GM12878 (cell line): ENCODE results near the gene KIFC3. TPM values are rescaled to one million over a fixed set of nuclear protein-coding genes. Genes with fewer than 3 reads are reported as not detected.

Experiments used
- ATAC-seq: fragments of 200-7000 bp; cut with Tn5 transposase; 3 replicates; pipeline ENCODE4 v1.9.1; 2020; ENCODE audit warnings: mild to moderate bottlenecking, moderate library complexity
- BruUV-seq: library from RNA; stranded (reverse); fragments of 400-500 nt; replicated peaks from 2 replicates; lab custom pipeline; 2021; lab: Mats Ljungman, UMichigan
- CTCF ChIA-PET: fragments of 300-600 bp; sonication (Branson Sonifier 250); formaldehyde crosslinking; extraction: SDS; loops from one replicate; lab custom pipeline; 2021; ENCODE audit warnings: inconsistent platforms; lab: Yijun Ruan, JAX
- POLR2A ChIA-PET: fragments of 350-600 bp; formaldehyde crosslinking; extraction: SDS; loops from one replicate; lab custom pipeline; 2021; ENCODE audit warnings: inconsistent platforms; lab: Charles Lee
- RAD21 ChIA-PET: fragments of 300-600 bp; sonication (Branson Sonifier 250); formaldehyde crosslinking; loops from one replicate; lab custom pipeline; 2023; ENCODE audit warnings: antibody characterized with exemption; ENCODE audit not compliant: unreplicated experiment; lab: Charles Lee
- SMC1A ChIA-PET: fragments of 300-600 bp; sonication (Branson Sonifier 250); formaldehyde crosslinking; loops from one replicate; lab custom pipeline; 2023; ENCODE audit not compliant: unreplicated experiment, uncharacterized antibody; lab: Charles Lee
- DNase-seq: peaks from one replicate; pipeline ENCODE4 v3.0.0-alpha.2; 2011; ENCODE audit warnings: low read depth, low spot score
- FAIRE-seq: peaks from 3 replicates; lab custom pipeline; 2011; peaks lifted over from hg19 to GRCh38; lab: Jason Lieb, UNC
- H2AFZ ChIP-seq: 2 replicates; pipeline ENCODE4 v1.6.0; 2011; ENCODE audit warnings: low read depth, low read length, control low read depth; ENCODE audit not compliant: control insufficient read depth
- H3K27ac ChIP-seq: 2 replicates; pipeline ENCODE4 v1.5.1; 2011; ENCODE audit warnings: control low read depth; ENCODE audit not compliant: control insufficient read depth, insufficient read depth
- H3K27me3 ChIP-seq, 2 experiments: replicated peaks in 1 of 2; 2 replicates each; pipeline versions ENCODE4 v1.6.0 to v1.6.1; 2011; ENCODE audit warnings: low read length in 1 of 2; ENCODE audit not compliant: control insufficient read depth in 2 of 2, insufficient read depth in 2 of 2
- H3K36me3 ChIP-seq, 2 experiments: 2 replicates each; pipeline ENCODE4 v1.5.1; 2011; ENCODE audit warnings: low read length in 1 of 2; ENCODE audit not compliant: control insufficient read depth in 2 of 2, insufficient read depth in 2 of 2
- H3K4me1 ChIP-seq: 2 replicates; pipeline ENCODE4 v1.6.1; 2011; ENCODE audit warnings: mild to moderate bottlenecking, low read length, moderate library complexity, mixed read lengths; ENCODE audit not compliant: control insufficient read depth, insufficient read depth
- H3K4me2 ChIP-seq: 2 replicates; pipeline ENCODE4 v1.6.0; 2011; ENCODE audit warnings: control low read depth; ENCODE audit not compliant: control insufficient read depth, insufficient read depth
- H3K4me3 ChIP-seq: fragments of 200-600 bp; sonication (generic); 2 replicates; pipeline ENCODE4 v1.5.1; 2016
- H3K79me2 ChIP-seq: 2 replicates; pipeline ENCODE4 v1.6.0; 2011; ENCODE audit warnings: low read length; ENCODE audit not compliant: control insufficient read depth, insufficient read depth
- H3K9ac ChIP-seq: 2 replicates; pipeline ENCODE4 v1.8.0; 2011; ENCODE audit warnings: low read length, control low read depth, mixed read lengths; ENCODE audit not compliant: control insufficient read depth, insufficient read depth
- H3K9me3 ChIP-seq: replicated peaks from 3 replicates; pipeline ENCODE4 v1.5.1; 2011; ENCODE audit warnings: mild to moderate bottlenecking, low read length; ENCODE audit not compliant: control insufficient read depth, insufficient read depth
- H4K20me1 ChIP-seq: 2 replicates; pipeline ENCODE4 v1.6.0; 2011; ENCODE audit not compliant: control insufficient read depth, insufficient read depth
- ASH2L ChIP-seq: fragments of 300-600, 200-600 bp; sonication (generic); IDR thresholded peaks from 2 replicates; pipeline ENCODE4 v1.6.1; 2017; ENCODE audit warnings: low read depth, mild to moderate bottlenecking, borderline replicate concordance
- BACH1 ChIP-seq: fragments of 450-650 bp; IDR thresholded peaks from 2 replicates; pipeline ENCODE4 v1.6.1; 2017; ENCODE audit warnings: mild to moderate bottlenecking, borderline replicate concordance
- CEBPZ ChIP-seq: fragments of 150-350 bp; IDR thresholded peaks from 2 replicates; pipeline ENCODE4 v1.6.1; 2016; ENCODE audit warnings: low read depth, low read length
- ELK1 ChIP-seq: IDR thresholded peaks from 2 replicates; pipeline ENCODE4 v1.6.1; 2012; ENCODE audit warnings: low read depth, low read length, improper control_type of control experiment
- FOS ChIP-seq: IDR thresholded peaks from 3 replicates; pipeline ENCODE4 v1.6.1; 2011; ENCODE audit warnings: borderline replicate concordance; ENCODE audit not compliant: insufficient read length; ENCODE audit errors: extremely low read depth
- HDAC6 ChIP-seq: fragments of 200-600 bp; sonication (generic); IDR thresholded peaks from one replicate; pipeline ENCODE4 v1.8.0; 2017; ENCODE audit warnings: antibody characterized with exemption; ENCODE audit not compliant: unreplicated experiment
- RFX5 ChIP-seq: IDR thresholded peaks from 2 replicates; pipeline ENCODE4 v1.6.1; 2011; ENCODE audit warnings: low read depth, low read length, improper control_type of control experiment
- SMARCA5 ChIP-seq: fragments of 450-650 bp; IDR thresholded peaks from 2 replicates; pipeline ENCODE4 v1.6.1; 2017; ENCODE audit warnings: mild to moderate bottlenecking
- WGBS: methylation state at CpG from one replicate; pipeline ENCODE4 v1.1.6; 2016; ENCODE audit warnings: low lambda C conversion rate; ENCODE audit not compliant: insufficient replicate concordance, insufficient coverage; ENCODE audit errors: missing lambda C conversion rate; 5-methylcytosine and 5-hydroxymethylcytosine counted together
- in situ Hi-C: fragments of 300-500 bp; cut with MboI; formaldehyde crosslinking; loops from 9 replicates; pipeline ENCODE4 v1.14.3; 2018; ENCODE audit warnings: mixed read lengths
- intact Hi-C: fragments of 100-400 bp; cut with micrococcal nuclease; formaldehyde crosslinking; loops from one replicate; pipeline ENCODE4 v1.14.2; 2022; ENCODE audit not compliant: unreplicated experiment
- polyA plus RNA-seq, 11 experiments: library from polyadenylated mRNA; depleted of rRNA in 4 of 11; unstranded in 6 of 11; stranded (reverse) in 5 of 11; fragments of >200 nt; fragmentation: Nextera tagmentation in 4 of 11; fragmentation: Illumina TruSeq in 1 of 11; extraction: Ambion mirVana in 4 of 11; extraction: Trizol in 1 of 11; gene quantifications; 1 replicate in 1 of 11; 2 replicates in 10 of 11; pipeline versions ENCODE4 v1.2.1 to v1.2.3, GENCODE V29; 2011 to 2016; ENCODE audit warnings: inconsistent platforms in 2 of 11, missing spikeins in 2 of 11, low read depth in 1 of 11
- total RNA-seq, 4 experiments: library from RNA; depleted of rRNA in 3 of 4; stranded (reverse); fragments of >200 nt in 3 of 4; fragmentation: Illumina TruSeq in 1 of 4; extraction: Trizol in 1 of 4; gene quantifications; 2 replicates each; pipeline versions ENCODE4 v1.2.1 to v1.2.3, GENCODE V29; 2013 to 2021
- TF ChIP-seq, protein P1 (sequence below): fragments of 450-650 bp; IDR thresholded peaks from 2 replicates; pipeline ENCODE4 v1.6.1; 2017; ENCODE audit warnings: mild to moderate bottlenecking, moderate library complexity
- TF ChIP-seq, protein P2 (sequence below): fragments of 450-650 bp; IDR thresholded peaks from 2 replicates; pipeline ENCODE4 v1.6.1; 2017; ENCODE audit warnings: antibody characterized with exemption, mild to moderate bottlenecking, moderate library complexity

Gene KIFC3
- total and polyA plus RNA-seq, 10 of the 15 experiments (the other 5 are each of a cell fraction or from before 2014, with no cell fraction given): 0.22 to 1.3 (median 0.26) TPM; not detected in 3

GRCh38 chr16:57805176-57805575, 2.9 kb upstream of the KIFC3 start:
- FAIRE-seq: no peak
- TF ChIP-seq BACH1 (no peak), ASH2L (no peak), CEBPZ (no peak), SMARCA5 (no peak), HDAC6 (no peak), ELK1 (no peak), FOS (no peak), RFX5 (no peak)
- TF ChIP-seq, protein P1, sequence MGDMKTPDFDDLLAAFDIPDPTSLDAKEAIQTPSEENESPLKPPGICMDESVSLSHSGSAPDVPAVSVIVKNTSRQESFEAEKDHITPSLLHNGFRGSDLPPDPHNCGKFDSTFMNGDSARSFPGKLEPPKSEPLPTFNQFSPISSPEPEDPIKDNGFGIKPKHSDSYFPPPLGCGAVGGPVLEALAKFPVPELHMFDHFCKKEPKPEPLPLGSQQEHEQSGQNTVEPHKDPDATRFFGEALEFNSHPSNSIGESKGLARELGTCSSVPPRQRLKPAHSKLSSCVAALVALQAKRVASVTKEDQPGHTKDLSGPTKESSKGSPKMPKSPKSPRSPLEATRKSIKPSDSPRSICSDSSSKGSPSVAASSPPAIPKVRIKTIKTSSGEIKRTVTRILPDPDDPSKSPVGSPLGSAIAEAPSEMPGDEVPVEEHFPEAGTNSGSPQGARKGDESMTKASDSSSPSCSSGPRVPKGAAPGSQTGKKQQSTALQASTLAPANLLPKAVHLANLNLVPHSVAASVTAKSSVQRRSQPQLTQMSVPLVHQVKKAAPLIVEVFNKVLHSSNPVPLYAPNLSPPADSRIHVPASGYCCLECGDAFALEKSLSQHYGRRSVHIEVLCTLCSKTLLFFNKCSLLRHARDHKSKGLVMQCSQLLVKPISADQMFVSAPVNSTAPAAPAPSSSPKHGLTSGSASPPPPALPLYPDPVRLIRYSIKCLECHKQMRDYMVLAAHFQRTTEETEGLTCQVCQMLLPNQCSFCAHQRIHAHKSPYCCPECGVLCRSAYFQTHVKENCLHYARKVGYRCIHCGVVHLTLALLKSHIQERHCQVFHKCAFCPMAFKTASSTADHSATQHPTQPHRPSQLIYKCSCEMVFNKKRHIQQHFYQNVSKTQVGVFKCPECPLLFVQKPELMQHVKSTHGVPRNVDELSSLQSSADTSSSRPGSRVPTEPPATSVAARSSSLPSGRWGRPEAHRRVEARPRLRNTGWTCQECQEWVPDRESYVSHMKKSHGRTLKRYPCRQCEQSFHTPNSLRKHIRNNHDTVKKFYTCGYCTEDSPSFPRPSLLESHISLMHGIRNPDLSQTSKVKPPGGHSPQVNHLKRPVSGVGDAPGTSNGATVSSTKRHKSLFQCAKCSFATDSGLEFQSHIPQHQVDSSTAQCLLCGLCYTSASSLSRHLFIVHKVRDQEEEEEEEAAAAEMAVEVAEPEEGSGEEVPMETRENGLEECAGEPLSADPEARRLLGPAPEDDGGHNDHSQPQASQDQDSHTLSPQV: no peak
- TF ChIP-seq, protein P2, sequence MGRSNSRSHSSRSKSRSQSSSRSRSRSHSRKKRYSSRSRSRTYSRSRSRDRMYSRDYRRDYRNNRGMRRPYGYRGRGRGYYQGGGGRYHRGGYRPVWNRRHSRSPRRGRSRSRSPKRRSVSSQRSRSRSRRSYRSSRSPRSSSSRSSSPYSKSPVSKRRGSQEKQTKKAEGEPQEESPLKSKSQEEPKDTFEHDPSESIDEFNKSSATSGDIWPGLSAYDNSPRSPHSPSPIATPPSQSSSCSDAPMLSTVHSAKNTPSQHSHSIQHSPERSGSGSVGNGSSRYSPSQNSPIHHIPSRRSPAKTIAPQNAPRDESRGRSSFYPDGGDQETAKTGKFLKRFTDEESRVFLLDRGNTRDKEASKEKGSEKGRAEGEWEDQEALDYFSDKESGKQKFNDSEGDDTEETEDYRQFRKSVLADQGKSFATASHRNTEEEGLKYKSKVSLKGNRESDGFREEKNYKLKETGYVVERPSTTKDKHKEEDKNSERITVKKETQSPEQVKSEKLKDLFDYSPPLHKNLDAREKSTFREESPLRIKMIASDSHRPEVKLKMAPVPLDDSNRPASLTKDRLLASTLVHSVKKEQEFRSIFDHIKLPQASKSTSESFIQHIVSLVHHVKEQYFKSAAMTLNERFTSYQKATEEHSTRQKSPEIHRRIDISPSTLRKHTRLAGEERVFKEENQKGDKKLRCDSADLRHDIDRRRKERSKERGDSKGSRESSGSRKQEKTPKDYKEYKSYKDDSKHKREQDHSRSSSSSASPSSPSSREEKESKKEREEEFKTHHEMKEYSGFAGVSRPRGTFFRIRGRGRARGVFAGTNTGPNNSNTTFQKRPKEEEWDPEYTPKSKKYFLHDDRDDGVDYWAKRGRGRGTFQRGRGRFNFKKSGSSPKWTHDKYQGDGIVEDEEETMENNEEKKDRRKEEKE: no peak

More at GRCh38 chr16:57805176-57805575, 2.9 kb upstream of the KIFC3 start:
- no TSS peak for BruUV-seq
- no peak overlapping the region for H3K9ac ChIP-seq
- H3K36me3 ChIP-seq: no peaks in the 10 kb centered on the region
- DNase-seq (no peak), ATAC-seq (no peak)
- H3K4me2 ChIP-seq: no peak overlapping the region
- 56% methylated on average over 6 of the region's 6 CpGs for WGBS
- H3K79me2 ChIP-seq: no peaks in the 10 kb centered on the region
- no peak overlapping the region for H2AFZ ChIP-seq
- intact Hi-C loops: no loop called here
- SMC1A ChIA-PET: no interaction called here
- H3K4me3 ChIP-seq: no peak overlapping the region
- no peak overlapping the region for H3K27ac ChIP-seq
- H3K27me3 ChIP-seq: peaks cover 8 to 11% of the 10 kb centered on the region in 2 experiments; a peak in 3 of 4 replicates
- peaks cover 13% of the 10 kb centered on the region for H3K4me1 ChIP-seq
- RAD21 ChIA-PET: no interaction called here
- no peaks in the 10 kb centered on the region for H3K9me3 ChIP-seq
- no peaks in the 10 kb centered on the region for H4K20me1 ChIP-seq
- CTCF ChIA-PET: no interaction called here
- in situ Hi-C loops: no loop called here
- POLR2A ChIA-PET: no interaction called here
